ENCODE measurements around the gene ANXA9.

Gene ANXA9

DNA sequence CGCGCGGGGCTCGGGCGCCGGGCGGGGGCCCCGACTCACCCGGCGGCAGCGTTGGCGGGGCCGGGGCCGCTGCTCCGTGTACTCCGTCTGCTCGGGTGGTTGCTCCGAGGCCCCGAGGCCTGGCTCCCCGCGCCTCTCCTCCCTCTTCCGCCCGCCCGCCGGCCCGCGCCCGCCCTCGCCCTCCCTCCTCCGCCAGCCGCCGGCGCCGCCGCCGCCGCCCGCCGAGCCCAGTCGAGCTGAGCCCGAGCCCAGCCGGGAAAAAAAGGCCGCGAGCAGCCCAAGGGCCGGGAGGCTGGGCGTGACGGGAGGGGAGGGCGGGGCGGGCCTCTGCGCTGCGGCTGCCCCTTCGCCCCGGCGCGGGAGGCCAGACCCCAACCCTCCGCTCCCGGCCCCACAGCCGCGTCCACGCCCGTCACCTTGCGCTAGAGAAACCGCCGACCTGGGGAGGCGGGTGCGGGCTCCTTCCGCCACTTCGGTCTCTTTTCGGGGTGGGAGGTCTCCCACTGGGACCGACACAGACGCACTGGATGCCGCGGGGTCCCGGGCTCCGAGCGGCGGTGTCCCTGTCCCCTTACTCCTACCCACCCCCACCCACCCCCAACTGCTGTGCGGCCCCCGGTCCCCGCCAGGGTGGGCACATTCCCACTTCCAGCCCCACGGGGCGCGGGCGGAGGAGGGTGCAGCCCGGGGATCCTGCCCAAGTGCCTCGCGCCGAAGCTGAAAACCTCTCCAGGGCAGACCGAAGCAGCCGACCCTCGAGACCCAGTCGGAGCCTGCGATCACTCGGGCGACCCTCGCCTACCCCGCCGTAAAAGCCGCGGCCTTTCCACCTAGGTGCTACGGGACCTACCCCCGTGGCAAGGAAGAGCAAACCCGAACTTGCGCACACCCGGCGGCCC, 7.3 kb upstream of the ANXA9 start, which contains the start of gene CERS2:
Gene CERS2, minus strand, starts transcription at position 256 of the 899 bp plus-strand sequence. CDS start 5,745 bp downstream, outside the sequence.
- DNase-seq: peak; percentile 68 to 74

DNA sequence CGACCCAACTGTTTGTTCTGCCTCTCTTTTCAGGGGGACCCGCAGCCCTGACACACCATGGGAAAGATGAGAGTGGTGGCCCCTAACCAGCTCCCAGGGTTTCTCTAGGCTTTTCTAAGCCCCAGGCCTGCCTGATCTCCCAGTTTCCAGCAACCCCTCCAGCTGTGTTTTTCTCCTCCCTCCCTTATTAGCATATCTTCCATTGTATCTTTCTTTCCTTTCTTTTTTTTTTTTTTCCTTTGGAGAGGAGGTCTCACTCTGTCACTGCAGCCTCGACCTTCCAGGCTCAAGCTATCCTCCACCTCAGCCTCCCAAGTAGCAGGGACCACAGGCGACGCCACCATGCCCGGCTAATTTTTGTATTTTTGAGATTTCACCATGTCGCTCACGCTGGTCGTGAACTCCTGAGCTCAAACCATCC, 5.7 kb upstream of the ANXA9 start:
- no peak for DNase-seq

DNA sequence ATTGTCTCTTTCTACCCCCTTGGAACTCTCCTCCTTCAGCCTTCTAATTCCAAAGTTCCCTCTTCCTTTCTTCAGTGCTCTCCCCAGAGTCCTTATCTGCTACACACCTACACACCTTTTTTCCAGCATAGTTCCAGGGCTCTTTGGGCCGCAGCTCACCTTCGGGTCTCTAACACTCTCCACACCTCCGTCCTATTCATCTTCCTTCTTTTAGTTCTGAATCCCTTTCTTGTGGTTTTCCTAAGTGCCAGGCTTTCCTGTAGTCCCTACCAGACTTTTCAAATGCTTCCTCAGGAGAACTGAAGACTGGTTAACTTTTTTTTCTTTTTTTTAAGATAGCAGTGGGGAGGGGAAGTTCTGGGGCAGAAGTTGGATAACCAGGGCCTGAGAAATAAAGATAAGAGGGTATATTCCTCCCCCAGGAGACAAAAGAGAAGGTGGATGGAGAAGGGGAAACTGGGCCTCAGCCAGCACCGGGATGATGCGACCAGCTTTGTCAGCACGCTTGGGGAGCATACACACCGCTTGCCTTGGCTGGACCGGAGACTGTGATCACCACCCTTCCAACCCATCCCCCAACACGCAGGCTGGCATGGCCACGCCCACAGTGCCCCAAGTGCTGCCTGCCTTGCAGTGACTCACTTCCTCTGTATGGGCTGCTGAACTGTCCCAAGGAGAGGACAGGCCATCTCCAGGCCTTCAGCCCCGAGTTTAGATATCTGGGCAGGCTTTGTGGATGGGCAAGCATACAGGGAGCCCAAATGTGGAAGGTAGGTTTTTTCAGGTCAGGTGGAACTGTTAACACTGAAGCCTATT, 5.0 kb upstream of the ANXA9 start:
- DNase-seq: peak; percentile 65 to 72

DNA sequence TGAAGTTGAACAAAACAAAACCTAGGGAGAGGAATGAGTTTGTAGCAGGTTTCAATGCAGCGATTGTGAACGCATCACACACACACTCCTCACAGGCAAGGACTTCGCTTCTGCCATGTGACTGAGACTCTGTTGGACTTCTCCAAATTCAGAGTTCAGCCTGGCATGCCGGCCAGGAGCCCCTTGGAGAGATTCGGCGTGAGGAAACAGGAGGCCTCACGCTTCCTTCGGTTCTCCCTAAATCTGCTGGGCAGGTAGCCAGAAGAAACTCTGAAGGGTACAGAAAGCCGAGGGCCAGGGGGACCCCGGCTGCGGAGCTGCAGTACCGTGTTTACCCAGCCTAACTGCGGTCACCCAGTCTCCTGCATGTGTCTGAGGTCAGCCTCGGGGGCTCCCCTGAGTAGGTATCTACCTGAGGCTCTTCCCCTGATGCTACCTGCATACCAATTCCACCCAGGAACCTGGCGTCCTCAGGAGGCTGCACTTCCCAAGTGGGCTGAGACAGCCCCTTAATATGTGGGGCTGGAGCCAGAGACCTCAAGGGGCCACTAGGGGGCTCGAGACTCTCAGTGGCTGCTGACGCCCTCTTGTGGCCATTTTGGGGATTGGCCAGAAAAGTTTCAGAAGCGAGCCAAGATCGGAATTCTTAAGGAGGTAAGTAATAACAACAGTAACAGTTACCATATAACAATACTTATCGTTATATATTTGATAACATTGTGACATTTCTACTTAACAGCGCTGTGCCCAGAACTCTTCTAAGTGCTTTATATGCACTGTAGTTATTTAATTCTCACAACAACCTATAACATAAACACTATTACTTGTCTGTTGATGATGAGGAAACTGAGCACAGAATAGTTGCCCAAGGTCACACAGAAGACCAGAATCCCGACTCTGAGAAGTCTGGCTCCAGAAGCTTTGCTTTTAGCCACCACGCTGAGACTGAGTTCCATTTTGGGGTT, 2.7 kb upstream of the ANXA9 start:
- DNase-seq: peak; percentile 85 to 92

DNA sequence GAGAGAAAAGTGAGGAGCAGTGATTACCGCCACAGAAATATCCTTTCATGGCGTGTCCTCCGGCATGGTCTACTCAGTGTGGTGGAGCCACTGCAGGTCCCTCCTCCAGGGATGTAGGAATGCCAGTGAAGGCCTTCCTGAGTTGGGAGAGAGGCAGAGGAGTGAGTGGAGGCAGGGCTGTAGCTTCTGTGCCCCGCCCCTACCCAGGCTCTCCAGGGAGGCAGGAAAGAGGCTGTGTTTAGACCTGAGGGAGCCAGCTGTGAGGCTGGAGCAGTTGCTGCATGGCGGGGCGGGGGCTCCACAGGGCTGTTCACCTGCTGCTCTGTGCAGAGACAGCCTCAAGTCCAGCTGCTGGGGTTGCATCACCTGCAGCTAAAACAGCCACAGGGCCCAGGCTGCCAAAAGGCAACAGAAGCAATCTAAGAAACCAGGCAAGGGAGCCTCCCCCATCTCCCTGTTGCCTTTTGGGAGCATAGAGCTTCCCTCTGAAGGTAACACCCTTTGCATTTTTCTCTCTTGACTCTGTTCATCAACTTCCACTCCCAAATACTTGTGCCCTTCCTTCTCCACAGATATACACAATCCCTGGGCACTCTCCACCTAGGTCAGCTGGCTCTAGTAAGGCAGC, 801 bp upstream of the ANXA9 start:
- no peak for DNase-seq

DNA sequence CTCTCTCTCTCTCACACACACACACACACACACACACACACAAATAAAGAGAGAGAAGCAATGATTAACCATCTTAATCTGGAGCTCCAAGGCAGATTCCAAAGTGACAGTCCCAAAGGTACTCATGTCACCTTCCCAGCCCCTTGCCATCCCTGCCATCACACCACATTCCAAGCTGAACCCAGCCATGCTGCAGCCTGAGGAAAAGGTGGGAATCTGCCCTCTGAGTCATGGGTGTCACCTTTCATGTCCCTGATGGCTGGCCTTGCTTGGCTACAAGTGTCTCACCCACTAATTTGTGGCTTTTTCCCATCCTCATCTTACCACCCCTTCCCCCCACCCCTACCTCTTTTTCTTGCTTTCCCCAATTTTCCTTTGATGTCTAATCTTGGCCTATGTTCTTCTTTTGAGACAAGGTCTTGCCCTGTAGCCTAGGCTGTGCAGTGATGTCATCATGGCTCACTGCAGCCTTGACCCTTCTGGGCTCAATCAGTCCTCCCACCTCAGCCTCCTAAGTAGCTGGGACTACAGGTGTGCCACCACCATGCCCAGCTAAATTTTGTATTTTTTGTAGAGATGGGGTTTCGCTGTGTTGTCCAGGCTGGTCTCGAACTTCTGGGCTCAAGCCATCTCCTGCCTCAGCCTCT, 3.2 kb downstream of the ANXA9 start:
- DNase-seq: no peak

DNA sequence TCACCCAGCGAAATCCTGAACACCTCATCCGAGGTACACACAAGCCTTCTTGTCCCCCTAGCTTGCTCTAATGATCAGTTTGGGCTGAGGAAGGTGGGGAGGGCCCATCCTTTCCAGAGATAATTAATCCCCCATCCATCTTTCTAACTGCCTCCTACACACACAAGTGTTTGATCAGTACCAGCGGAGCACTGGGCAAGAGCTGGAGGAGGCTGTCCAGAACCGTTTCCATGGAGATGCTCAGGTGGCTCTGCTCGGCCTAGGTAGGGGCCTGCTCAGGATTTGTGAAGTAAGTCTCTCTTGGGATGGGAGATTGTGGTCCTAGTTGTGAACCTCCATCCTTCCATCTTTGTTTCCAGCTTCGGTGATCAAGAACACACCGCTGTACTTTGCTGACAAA, 5.8 kb downstream of the ANXA9 start:
- DNase-seq: no peak

DNA sequence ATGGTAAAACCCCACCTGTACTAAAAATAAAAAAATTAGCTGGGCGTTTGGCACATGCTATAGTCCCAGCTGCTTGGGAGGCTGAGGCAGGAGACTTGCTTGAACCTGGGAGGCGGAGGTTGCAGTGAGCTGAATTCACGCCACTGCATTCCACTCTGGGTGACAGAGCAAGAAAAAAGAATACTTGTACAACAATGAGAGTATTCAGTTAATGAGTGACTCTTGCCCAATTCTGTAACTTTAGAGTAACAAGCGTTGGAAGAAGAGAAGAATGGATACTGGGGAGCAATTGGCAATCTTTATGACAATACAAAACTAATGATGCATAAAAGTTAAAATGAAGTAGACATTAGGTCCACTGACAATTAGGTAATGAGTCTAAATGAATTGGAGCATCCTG, 10.5 kb downstream of the ANXA9 start:
- DNase-seq: no peak

DNA sequence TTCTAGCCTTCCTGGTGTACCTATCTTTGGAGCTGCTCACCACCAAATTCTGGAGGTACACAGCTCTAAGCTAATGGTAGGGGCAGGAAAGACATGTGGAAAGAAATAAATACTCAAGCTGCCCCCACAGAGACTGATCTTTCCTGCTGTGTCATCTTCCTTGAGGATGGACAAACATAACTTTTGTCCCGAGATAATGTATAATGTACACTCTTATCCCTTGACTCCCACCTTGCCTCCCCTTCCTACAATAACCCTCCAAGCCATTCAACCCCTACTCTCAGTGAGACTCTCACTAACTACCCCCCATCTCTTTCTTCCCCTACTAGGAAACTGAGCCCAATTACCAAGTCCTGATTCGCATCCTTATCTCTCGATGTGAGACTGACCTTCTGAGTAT, 12.2 kb downstream of the ANXA9 start:
- DNase-seq: no peak

DNA sequence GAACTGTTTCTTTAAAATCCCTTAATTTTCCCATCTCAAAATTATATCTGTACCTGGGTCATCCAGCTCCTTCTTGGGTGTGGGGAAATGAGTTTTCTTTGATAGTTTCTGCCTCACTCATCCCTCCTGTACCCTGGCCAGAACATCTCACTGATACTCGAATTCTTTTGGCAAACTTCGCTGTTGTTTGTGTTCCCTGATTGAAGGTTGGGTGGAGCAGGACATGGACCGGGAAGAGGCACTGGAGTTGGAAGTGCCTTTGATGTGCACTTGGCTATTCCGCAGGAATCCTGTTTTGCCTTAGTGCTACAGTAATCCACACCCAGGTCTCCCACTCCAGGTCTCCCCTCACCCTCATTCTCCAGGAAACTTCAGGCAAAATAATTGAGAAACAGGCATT, 13.4 kb downstream of the ANXA9 start:
- DNase-seq: no peak

DNA sequence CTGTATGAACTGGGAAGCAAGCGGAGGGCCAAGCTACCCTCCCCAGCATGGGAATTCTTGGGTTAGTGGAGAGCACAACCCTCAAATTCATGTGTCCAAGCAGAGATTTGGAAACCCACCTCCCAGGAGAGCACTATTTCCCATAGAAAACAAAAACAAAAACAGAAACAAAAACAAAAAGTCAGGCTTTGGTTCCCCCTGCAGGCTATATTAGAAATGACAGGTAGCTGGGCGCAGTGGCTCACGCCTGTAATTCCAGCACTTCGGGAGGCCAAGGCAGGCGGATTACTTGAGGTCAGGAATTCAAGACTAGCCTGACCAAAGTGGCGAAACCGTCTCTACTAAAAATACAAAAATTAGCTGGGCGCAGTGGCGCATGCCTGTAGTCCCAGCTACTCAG, 13.8 kb downstream of the ANXA9 start:
- peak in 1 of 2 donors; percentile 33 for DNase-seq

DNA sequence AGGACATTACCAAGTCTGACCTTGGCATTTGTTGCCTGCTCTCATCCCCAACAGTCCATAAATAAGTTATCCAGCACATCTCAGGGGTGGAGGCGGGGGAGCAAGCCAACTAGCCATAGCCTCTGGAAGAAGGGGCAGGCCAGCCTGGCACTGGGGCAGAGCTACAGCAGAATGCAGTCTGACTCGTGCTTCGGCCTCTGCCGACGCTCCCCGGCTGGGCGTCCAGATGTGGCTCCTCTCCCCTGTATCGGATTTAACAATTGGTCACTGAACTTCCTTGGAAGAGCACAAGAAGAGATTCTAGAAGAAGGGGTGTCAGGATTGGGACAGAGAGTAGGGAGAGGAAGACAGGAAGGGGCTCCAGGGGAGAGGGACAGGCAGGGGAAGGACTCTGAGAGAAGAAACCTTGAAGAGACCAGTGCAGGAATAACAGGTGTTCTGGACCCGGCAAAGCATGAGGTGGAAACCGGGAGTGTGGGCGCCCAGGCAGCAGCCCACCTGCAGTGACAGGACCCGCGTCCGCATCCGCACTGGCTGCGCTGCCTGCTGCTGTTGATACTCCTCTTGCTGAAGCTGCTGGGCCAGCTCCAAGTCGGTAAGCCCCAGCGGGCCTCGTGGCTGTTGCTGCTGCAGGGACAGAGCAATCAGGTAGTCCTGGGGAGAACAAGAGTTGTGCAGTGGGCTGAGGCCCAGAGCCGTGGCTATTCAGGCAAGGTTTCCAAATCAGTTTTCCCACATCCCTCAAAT, 15.2 kb downstream of the ANXA9 start:
- no peak for DNase-seq

DNA sequence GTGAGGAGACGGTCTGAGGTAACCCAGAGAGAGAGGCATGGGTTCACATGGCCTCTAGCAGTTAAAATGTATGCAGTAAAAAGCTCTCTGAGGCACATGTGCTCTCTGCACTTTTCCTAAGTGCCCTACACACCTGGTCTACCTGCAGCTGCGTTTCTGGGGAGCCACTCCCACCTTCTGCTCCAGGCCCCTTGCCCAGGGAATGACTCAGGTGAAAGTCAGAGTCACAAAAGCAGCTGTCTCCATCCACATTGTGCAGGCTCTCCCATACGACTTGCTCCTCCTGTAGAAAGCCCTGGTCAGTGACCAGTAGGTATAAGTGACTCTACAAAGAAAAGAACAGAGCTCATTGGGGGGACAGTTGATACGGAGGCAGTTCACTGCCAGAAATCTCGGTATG, 15.9 kb downstream of the ANXA9 start:
- no peak for DNase-seq

DNA sequence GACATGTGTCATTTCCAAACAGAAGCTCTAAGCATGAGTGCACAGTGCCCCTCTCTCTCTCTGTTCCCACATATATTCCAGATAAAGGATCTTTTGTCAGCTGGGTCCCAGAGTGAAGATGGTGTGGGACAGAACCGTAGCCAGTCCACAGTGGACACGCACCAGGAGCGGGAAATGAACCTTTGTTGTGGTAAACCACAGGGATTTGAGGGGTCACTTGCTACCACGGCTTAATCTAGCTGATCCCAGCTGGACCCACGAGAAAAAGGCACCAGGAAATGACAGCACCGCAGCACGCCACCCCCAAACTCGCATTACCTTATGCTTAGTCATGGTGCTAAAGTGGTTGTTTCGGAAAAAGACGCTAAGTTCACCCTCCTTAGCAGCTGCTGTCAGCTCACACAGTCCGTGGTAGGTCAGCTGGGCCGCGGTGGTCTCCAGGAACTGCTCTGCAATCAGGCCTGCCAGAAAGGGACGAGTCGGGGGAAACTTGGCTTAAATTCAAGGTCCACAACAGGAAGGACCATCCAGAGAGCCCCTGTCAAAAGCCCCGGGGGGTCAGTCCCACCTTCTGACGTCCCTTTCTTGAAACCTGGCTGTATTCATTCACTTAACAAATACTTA, 17.1 kb downstream of the ANXA9 start:
- DNase-seq: no peak

DNA sequence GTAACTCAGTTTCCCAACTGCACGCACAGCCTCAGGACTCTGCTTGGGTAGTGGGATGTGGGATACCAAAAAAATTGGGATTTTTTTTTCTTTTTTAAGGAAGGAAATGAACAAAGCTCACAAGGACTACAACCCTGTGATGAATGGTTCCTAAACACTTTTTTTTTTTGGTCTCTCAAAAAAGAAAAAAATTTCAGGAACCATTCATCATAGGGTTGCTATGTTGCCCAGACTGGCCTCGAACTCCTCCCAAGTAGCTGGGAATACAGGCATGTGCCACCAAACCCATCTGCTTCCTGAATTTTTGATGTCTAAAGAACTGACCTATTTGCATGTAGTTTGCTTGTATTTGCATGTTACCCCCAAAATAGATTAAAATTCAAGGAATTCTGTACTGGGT, 17.8 kb downstream of the ANXA9 start:
- no peak for DNase-seq

DNA sequence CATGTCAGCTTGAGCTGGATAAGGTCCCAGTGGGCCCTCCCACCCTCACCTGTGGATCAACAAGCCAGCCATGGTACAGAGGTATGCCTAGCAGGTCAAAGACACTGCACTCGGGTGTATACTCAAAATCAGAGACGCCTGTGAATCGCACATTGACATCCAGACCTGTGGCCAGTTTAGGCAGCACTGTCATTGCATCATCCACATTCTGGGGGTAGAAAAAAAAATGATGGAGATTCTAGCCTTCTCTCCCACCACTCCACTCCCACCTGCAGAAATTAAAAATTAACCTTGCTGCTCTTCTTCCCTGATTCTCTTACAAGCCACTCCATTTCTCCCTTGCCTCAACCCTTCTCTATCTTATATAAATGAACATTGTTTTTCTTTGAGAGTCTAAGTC, 18.3 kb downstream of the ANXA9 start:
- DNase-seq: no peak

DNA sequence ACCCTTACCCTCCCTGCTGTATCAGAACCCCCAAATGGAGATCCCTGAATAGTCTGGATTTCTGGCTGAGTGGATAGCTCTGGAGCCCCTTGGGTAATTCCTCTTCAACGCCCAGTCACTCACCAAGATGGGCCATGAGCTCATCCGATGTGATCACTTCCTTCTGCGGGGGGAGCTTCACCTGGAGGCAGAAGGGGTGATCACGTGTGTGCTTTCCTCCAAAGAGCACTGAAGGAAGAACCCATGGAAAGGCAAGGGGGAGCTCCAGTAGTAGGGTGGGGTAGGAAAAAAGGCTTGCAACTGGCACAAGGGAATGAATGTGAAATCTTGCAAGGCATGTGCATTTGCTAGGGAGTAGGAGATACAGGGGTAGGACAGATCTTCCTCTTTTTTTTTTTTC, 19.5 kb downstream of the ANXA9 start:
- DNase-seq: no peak

DNA sequence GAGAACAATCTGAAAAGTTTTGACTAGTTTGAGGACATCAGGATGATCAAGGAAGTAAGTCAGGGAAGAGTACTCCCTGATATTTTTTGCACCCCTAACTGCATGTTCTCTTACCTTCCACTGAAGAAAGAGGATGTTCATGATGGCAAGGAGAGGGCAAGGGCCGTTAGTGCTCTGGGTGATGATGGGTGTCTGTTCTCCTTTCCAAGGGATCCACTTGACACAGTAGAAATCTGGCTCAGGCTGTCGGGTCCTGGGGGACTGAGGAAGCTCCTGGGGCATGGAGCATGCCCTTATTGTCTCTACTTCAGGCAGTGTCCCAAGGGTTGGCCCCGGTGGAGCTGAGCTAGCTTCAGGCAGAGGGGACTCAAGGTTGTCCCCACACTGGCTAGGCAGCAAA, 20.0 kb downstream of the ANXA9 start:
- no peak for DNase-seq

DNA sequence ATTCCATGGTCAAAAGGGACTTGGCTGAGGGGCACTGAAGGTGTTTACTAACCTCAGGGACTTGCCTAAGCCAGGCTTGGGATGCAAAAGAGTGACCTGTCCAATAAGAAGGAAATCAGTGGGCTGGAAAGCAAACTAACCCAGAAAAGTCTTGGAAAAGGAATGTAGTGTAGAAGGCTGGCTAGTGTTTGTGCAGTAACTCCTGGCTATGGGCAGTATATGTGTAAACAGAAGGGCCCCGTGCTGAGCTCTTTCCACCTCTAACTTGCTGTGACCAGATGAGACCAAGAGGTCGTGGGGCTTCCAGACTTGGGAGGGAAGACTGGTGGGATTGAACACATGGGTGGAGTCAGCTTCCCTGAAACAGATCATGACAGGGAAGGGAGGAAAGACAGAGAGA, 20.5 kb downstream of the ANXA9 start:
- DNase-seq: no peak

DNA sequence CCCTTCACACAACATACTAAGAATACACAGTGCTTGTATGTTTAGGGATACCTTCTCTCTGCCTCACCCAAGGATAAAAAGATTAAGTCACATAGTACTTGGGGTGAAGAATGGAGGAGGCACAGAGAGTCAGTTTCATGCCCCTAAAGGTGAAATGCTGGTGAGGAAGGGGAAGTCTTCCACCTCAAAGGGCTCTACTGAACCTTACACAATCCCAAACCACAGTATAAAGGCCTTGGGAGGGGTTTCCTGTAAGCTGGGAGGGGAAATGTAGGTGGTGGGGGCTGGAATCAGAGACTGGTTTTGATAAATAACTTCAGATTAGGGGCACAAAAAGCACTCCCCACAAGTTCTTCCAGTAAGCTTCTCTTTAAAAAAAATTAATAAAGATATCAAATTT, 21.1 kb downstream of the ANXA9 start:
- no peak for DNase-seq

All from activated CD4-positive, alpha-beta T cell treated with anti-CD3 and anti-CD28 coated beads for 4 hours (primary cell).